Measurements from ENCODE around the gene PTPRN2. TPM values are rescaled to one million over a fixed set of nuclear protein-coding genes. Genes with fewer than 3 reads are reported as not detected.

Gene PTPRN2
- total RNA-seq, 1 experiment from 2014 or later = 2.1 TPM

GRCh38 chr7:157723205-157723604 is 864.4 kb downstream of the PTPRN2 start:
- Histone ChIP-seq H4K20me1 (ENCODE audit: insufficient read depth) (no peaks in the 10 kb centered on the region), H2AFZ (ENCODE audit: low read depth, low read length, poor library complexity, severe bottlenecking) (no peak overlapping the region), H3K27ac (ENCODE audit: low read depth, low read length) (no peak overlapping the region), H3K9ac (ENCODE audit: low read length) (no peak overlapping the region), H3K4me3 (replicated peaks in 1 of 2; ENCODE audit: low read depth in 1 of 2, low read length in 2 of 2) (no peak overlapping the region), H3K27me3 (ENCODE audit: insufficient read depth, low read length) (peaks cover 23% of the 10 kb centered on the region), H3K36me3 (ENCODE audit: control insufficient read depth in 1 of 2, insufficient read depth in 2 of 2, low read length in 2 of 2) (no peaks in the 10 kb centered on the region), H3K4me2 (ENCODE audit: low read length) (no peak overlapping the region), H3K9me3 (ENCODE audit: control insufficient read depth in 1 of 2, insufficient read depth in 1 of 2, low read depth in 1 of 2, low read length in 2 of 2) (no peaks in the 10 kb centered on the region), H3K9me2 (ENCODE audit: insufficient read depth) (no peaks in the 10 kb centered on the region), H3K79me2 (ENCODE audit: insufficient read depth, low read length) (no peaks in the 10 kb centered on the region), H3K4me1 (ENCODE audit: control insufficient read depth in 1 of 2, insufficient read depth in 2 of 2, low read length in 2 of 2) (no peaks in the 10 kb centered on the region)
- DNase-seq (ENCODE audit: low read depth, low spot score) (no peak), ATAC-seq (no peak)
- BruUV-seq (replicated peaks) = no TSS peak
- ChIA-PET CTCF (no interaction called here), RAD21 (ENCODE audit: low non-redundant PET in 1 of 2, low total read pairs in 2 of 2, uncharacterized antibody in 2 of 2, unreplicated experiment in 2 of 2) (no interaction called here), POLR2A (no interaction called here)
- intact Hi-C loops (cut with micrococcal nuclease) = no loop called here
- TF ChIP-seq ZNF274 (IDR thresholded peaks at IDR 0.05; ENCODE audit: low read depth, low read length) = no peak
- no peak for TF ChIP-seq SRF (IDR thresholded peaks at IDR 0.05; ENCODE audit: low read depth)
- TF ChIP-seq POLR2A (IDR thresholded peaks at IDR 0.05; ENCODE audit: borderline replicate concordance, extremely low read depth, insufficient read depth, insufficient read length) = no peak
- no peak for TF ChIP-seq CTCF (IDR thresholded peaks at IDR 0.05 in 2 of 3, conservative IDR thresholded peaks at IDR 0.05 in 1 of 3; ENCODE audit: borderline replicate concordance in 1 of 3, insufficient read depth in 1 of 3, low read depth in 2 of 3, low read length in 2 of 3)
- no peak for TF ChIP-seq POLR2AphosphoS5 (IDR thresholded peaks at IDR 0.05; ENCODE audit: low read depth, low read length)
- no peak for TF ChIP-seq EZH2phosphoT487 (IDR thresholded peaks at IDR 0.05; ENCODE audit: borderline replicate concordance)
- TF ChIP-seq, protein P1, sequence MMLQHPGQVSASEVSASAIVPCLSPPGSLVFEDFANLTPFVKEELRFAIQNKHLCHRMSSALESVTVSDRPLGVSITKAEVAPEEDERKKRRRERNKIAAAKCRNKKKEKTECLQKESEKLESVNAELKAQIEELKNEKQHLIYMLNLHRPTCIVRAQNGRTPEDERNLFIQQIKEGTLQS (IDR thresholded peaks at IDR 0.05) = no peak
- no peak for TF ChIP-seq EZH2 (IDR thresholded peaks at IDR 0.05)
- TF ChIP-seq TCF7L2 (IDR thresholded peaks at IDR 0.05; ENCODE audit: borderline replicate concordance, extremely low read depth, insufficient read depth, insufficient read length) = no peak
